Stimulated activated CD4-positive, alpha-beta T cell treated with anti-CD3 and anti-CD28 coated beads, TNF-alpha, amount 100 ng/mL, for 48 hours (primary cell): ENCODE results near the gene ZFP82.
A peak's percentile ranks its signal among the peaks of the same experiment; 100 is the strongest.

Experiments used
- DNase-seq, 3 donors: peaks; one replicate each; pipeline ENCODE4 v3.0.0-alpha.2; 2020; ENCODE audit warnings: low read depth in 3 of 3

The ZFP82 gene

GRCh38 chr19:36418287-36419001 lies at the start of gene ZFP82:
Gene ZFP82 (minus strand): TSS chr19:36418644. CDS start chr19:36409789, 8,855 bp downstream.
- DNase-seq = peak; percentile 55 to 58 (median 55)

GRCh38 chr19:36460046-36460445 lies 41.6 kb upstream of the ZFP82 start:
- no peak for DNase-seq

GRCh38 chr19:36456831-36457230 lies 38.4 kb upstream of the ZFP82 start:
- DNase-seq = no peak

GRCh38 chr19:36449059-36449670 lies 30.7 kb upstream of the ZFP82 start:
- no peak for DNase-seq

- no peak for DNase-seq
Measured at GRCh38 chr19:36441339-36441738, 22.9 kb upstream of the ZFP82 start.

GRCh38 chr19:36436531-36436930 lies 18.1 kb upstream of the ZFP82 start:
- no peak for DNase-seq

- no peak for DNase-seq
Measured at GRCh38 chr19:36423925-36424324, 5.5 kb upstream of the ZFP82 start.

GRCh38 chr19:36421749-36422481 lies 3.5 kb upstream of the ZFP82 start:
- DNase-seq = no peak

GRCh38 chr19:36420961-36421748 lies 2.7 kb upstream of the ZFP82 start:
- no peak for DNase-seq

- DNase-seq = no peak
Measured at GRCh38 chr19:36417752-36418286, 625 bp downstream of the ZFP82 start.

- DNase-seq = no peak
Measured at GRCh38 chr19:36409841-36410240, 8.6 kb downstream of the ZFP82 start.

- DNase-seq = no peak
Measured at GRCh38 chr19:36408101-36408500, 10.3 kb downstream of the ZFP82 start.

GRCh38 chr19:36404498-36404897 lies 13.9 kb downstream of the ZFP82 start:
- no peak for DNase-seq

GRCh38 chr19:36401475-36401874 lies 17.0 kb downstream of the ZFP82 start:
- no peak for DNase-seq

- no peak for DNase-seq
Measured at GRCh38 chr19:36398571-36398970, 19.9 kb downstream of the ZFP82 start.

GRCh38 chr19:36392916-36393673 lies 25.3 kb downstream of the ZFP82 start:
- DNase-seq = no peak

- no peak for DNase-seq
Measured at GRCh38 chr19:36379510-36379819, 39.0 kb downstream of the ZFP82 start.

- peak; percentile 88 to 91 (median 89) for DNase-seq
Measured at GRCh38 chr19:36378625-36379509, 39.6 kb downstream of the ZFP82 start, which contains the start of gene ZFP14. Gene ZFP14 (minus strand): TSS chr19:36379201. CDS start chr19:36367892, 11,309 bp downstream.

- DNase-seq = no peak
Measured at GRCh38 chr19:36377541-36378178, 40.8 kb downstream of the ZFP82 start.
